HG02970 (cell line): ENCODE measurements around the gene DGCR6.
"Not testable (repeated sequence)": the region's sequence is repeated elsewhere in the genome, so short reads cannot be mapped to it uniquely, and the experiment has no call there.

Source experiments
- ATAC-seq: cut with Tn5 transposase; IDR thresholded peaks from one replicate; pipeline ENCODE4 v1.9.1; 2021; ENCODE audit warnings: mild to moderate bottlenecking, moderate library complexity, moderate number of reproducible peaks; ENCODE audit not compliant: unreplicated experiment, low FRiP score

The DGCR6 gene

GRCh38 chr22:18959266-18959665, 53.1 kb downstream of the DGCR6 start:
- not testable (repeated sequence) for ATAC-seq

- ATAC-seq, result not testable (repeated sequence)
Measured at GRCh38 chr22:18959741-18960140, 53.6 kb downstream of the DGCR6 start.

- ATAC-seq, result not testable (repeated sequence)
Measured at GRCh38 chr22:18960166-18960820, 54.2 kb downstream of the DGCR6 start.

- ATAC-seq, result not testable (repeated sequence)
Measured at GRCh38 chr22:18961201-18961600, 55.1 kb downstream of the DGCR6 start.
